ENCODE measurements around the gene GATA6.

GRCh38 chr18:22155584-22155983, 13.8 kb upstream of the GATA6 start:
- TF ChIP-seq ZNF114 (tag by site-specific recombination; IDR thresholded peaks at IDR 0.05) (no peak), ZNF350 (tag by site-specific recombination; IDR thresholded peaks at IDR 0.05) (no peak), ZNF18 (tag by site-specific recombination; IDR thresholded peaks at IDR 0.05) (no peak)

All from HEK293 (cell line).